ENCODE results near the gene CD209.

The CD209 gene

GRCh38 chr19:7715671-7716070 is 31.7 kb downstream of the CD209 start:
- no peak for DNase-seq (ENCODE audit: low spot score)
- TF ChIP-seq CTCF (IDR thresholded peaks at IDR 0.05; ENCODE audit: extremely low read depth, insufficient read depth, missing control alignments), result no peak
- in situ Hi-C loops (cut with MboI; ENCODE audit: low pct_unique_long_range_greater_than_20kb, low sequenced_read_pairs, unreplicated experiment), result no loop called here

- TF ChIP-seq CTCF (IDR thresholded peaks at IDR 0.05; ENCODE audit: extremely low read depth, insufficient read depth, missing control alignments), result no peak
- DNase-seq (ENCODE audit: low spot score), result no peak
- in situ Hi-C loops (cut with MboI; ENCODE audit: low pct_unique_long_range_greater_than_20kb, low sequenced_read_pairs, unreplicated experiment), result no loop called here
Measured at GRCh38 chr19:7710616-7711015, 36.7 kb downstream of the CD209 start.

- DNase-seq (ENCODE audit: low spot score), result no peak
- no peak for TF ChIP-seq CTCF (IDR thresholded peaks at IDR 0.05; ENCODE audit: extremely low read depth, insufficient read depth, missing control alignments)
- in situ Hi-C loops (cut with MboI; ENCODE audit: low pct_unique_long_range_greater_than_20kb, low sequenced_read_pairs, unreplicated experiment), result loop anchor here (10.0 kb wide), 1 partner anchor 85 kb away; no protein-coding TSS in a partner anchor
Measured at GRCh38 chr19:7709932-7710460, 37.3 kb downstream of the CD209 start.

GRCh38 chr19:7706955-7707456 is 40.3 kb downstream of the CD209 start:
- in situ Hi-C loops (cut with MboI; ENCODE audit: low pct_unique_long_range_greater_than_20kb, low sequenced_read_pairs, unreplicated experiment), result loop anchor here (10.0 kb wide), 1 partner anchor 88 kb away; no protein-coding TSS in a partner anchor
- TF ChIP-seq CTCF (IDR thresholded peaks at IDR 0.05; ENCODE audit: extremely low read depth, insufficient read depth, missing control alignments), result no peak
- DNase-seq (ENCODE audit: low spot score), result no peak

- in situ Hi-C loops (cut with MboI; ENCODE audit: low pct_unique_long_range_greater_than_20kb, low sequenced_read_pairs, unreplicated experiment), result loop anchor here (10.0 kb wide), 1 partner anchor 88 kb away; no protein-coding TSS in a partner anchor
- DNase-seq (ENCODE audit: low spot score), result no peak
- TF ChIP-seq CTCF (IDR thresholded peaks at IDR 0.05; ENCODE audit: extremely low read depth, insufficient read depth, missing control alignments), result no peak
Measured at GRCh38 chr19:7706188-7706954, 41.0 kb downstream of the CD209 start.

- no peak for DNase-seq (ENCODE audit: low spot score)
Measured at GRCh38 chr19:7705387-7706187, 41.7 kb downstream of the CD209 start.

More at GRCh38 chr19:7705387-7706187, 41.7 kb downstream of the CD209 start:
- TF ChIP-seq CTCF (IDR thresholded peaks at IDR 0.05; ENCODE audit: extremely low read depth, insufficient read depth, missing control alignments), result no peak
- in situ Hi-C loops (cut with MboI; ENCODE audit: low pct_unique_long_range_greater_than_20kb, low sequenced_read_pairs, unreplicated experiment), result loop anchor here (10.0 kb wide), 1 partner anchor 89 kb away; no protein-coding TSS in a partner anchor
